Kidney (tissue), 14 donors: Measurements from ENCODE around the gene RBM39. TPM values are rescaled to one million over a fixed set of nuclear protein-coding genes. Genes with fewer than 3 reads are reported as not detected.
A peak's percentile ranks its signal among the peaks of the same experiment; 100 is the strongest.

Experiments
- DNase-seq, 5 donors: peaks; one replicate each; pipeline ENCODE4 v3.0.0-alpha.2; 2013 to 2020
- FAIRE-seq: peaks from 2 replicates; lab custom pipeline; 2012; peaks lifted over from hg19 to GRCh38; lab: Jason Lieb, UNC
- H3K27ac ChIP-seq, 2 donors: one replicate each; pipeline ENCODE4 v1.7.0; 2013; ENCODE audit warnings: low read depth in 2 of 2, low read length in 2 of 2, inconsistent platforms in 1 of 2
- H3K27me3 ChIP-seq: one replicate; pipeline ENCODE4 v1.7.1; 2013; ENCODE audit warnings: low read length, inconsistent platforms; ENCODE audit not compliant: control insufficient read depth, insufficient read depth
- H3K36me3 ChIP-seq, 3 donors: one replicate each; pipeline versions ENCODE4 v1.7.0 to v1.7.1; 2013; ENCODE audit warnings: low read length in 3 of 3, control low read depth in 1 of 3, inconsistent platforms in 1 of 3; ENCODE audit not compliant: insufficient read depth in 3 of 3, control insufficient read depth in 2 of 3
- H3K4me1 ChIP-seq, 3 donors: one replicate each; pipeline versions ENCODE4 v1.7.0 to v1.7.1; 2013; ENCODE audit warnings: low read length in 3 of 3, inconsistent platforms in 1 of 3, low read depth in 1 of 3; ENCODE audit not compliant: control insufficient read depth in 2 of 3, insufficient read depth in 2 of 3
- H3K4me3 ChIP-seq, 3 donors: one replicate each; pipeline versions ENCODE4 v1.7.0 to v1.8.1; 2013; ENCODE audit warnings: low read length in 3 of 3, control low read depth in 1 of 3, inconsistent platforms in 1 of 3
- H3K9ac ChIP-seq, 3 donors: one replicate each; pipeline versions ENCODE4 v1.7.0 to v1.7.1; 2013; ENCODE audit warnings: low read length in 3 of 3, control low read depth in 1 of 3, inconsistent platforms in 1 of 3
- H3K9me3 ChIP-seq, 3 donors: one replicate each; pipeline versions ENCODE4 v1.7.0 to v1.7.1; 2013; ENCODE audit warnings: low read length in 3 of 3, control low read depth in 1 of 3, inconsistent platforms in 1 of 3; ENCODE audit not compliant: control insufficient read depth in 2 of 3, insufficient read depth in 1 of 3
- CTCF ChIP-seq: IDR thresholded peaks from 3 replicates; pipeline ENCODE4 v1.5.1; 2012; ENCODE audit warnings: mild to moderate bottlenecking, moderate library complexity, borderline replicate concordance; ENCODE audit not compliant: insufficient read depth; ENCODE audit errors: extremely low read depth
- intact Hi-C: fragments of 100-400 bp; cut with DNase I; formaldehyde crosslinking; loops from one replicate; pipeline ENCODE4 v1.11.1; 2022
- polyA plus RNA-seq: library from polyadenylated mRNA; stranded (reverse); fragments of 350-450 nt; fragmentation: Illumina TruSeq; extraction: RNeasy Lipid Tissue Mini Kit (QIAGEN cat#74804); gene quantifications from one replicate; pipeline ENCODE4 v1.2.3, GENCODE V29; 2014; ENCODE audit warnings: low read depth, low replicate concordance; ENCODE audit not compliant: insufficient read depth
- total RNA-seq: library from RNA; stranded (reverse); fragmentation: NEBNext Ultra II Directional; extraction: Animal tissue kit (Norgen Biotek cat#: 25700); gene quantifications from one replicate; pipeline ENCODE4 v1.2.1, GENCODE V29; 2021
- donor health status: control.
- donor health status: control.
- donor health status: control.
- donor health status: control.
- donor health status: control.
- donor health status: DM: yes; HTN: yes; CAD: no.
- donor health status: Normal renal cell carcinoma (clear cell type).

Gene RBM39
- total and polyA plus RNA-seq, 2 donors from 2014 or later = 148 to 304 TPM

GRCh38 chr20:35661053-35661452, 81.0 kb downstream of the RBM39 start:
- intact Hi-C loops = no loop called here
- no peak for DNase-seq
- H3K9ac ChIP-seq = no peak overlapping the region
- no peak overlapping the region for H3K27ac ChIP-seq
- peak overlapping the region in 2 of 3 donors; percentile 3 to 52 for H3K4me3 ChIP-seq
- H3K36me3 ChIP-seq = no peaks in the 10 kb centered on the region
- H3K9me3 ChIP-seq = no peaks in the 10 kb centered on the region
- H3K27me3 ChIP-seq = no peaks in the 10 kb centered on the region
- no peak for FAIRE-seq
- TF ChIP-seq CTCF = no peak
- H3K4me1 ChIP-seq = peaks cover 0 to 19% (median 6%) of the 10 kb centered on the region in 3 donors

- no peak for DNase-seq
- no peak for TF ChIP-seq CTCF
- no peaks in the 10 kb centered on the region for H3K27me3 ChIP-seq
- H3K4me3 ChIP-seq = peak overlapping the region in 1 of 3 donors; percentile 3
- no peak overlapping the region for H3K27ac ChIP-seq
- no peaks in the 10 kb centered on the region for H3K36me3 ChIP-seq
- FAIRE-seq = no peak
- H3K9me3 ChIP-seq = no peaks in the 10 kb centered on the region
- H3K4me1 ChIP-seq = peaks cover 0 to 19% (median 6%) of the 10 kb centered on the region in 3 donors
- H3K9ac ChIP-seq = no peak overlapping the region
- intact Hi-C loops = no loop called here
These were observed 81.7 kb downstream of the RBM39 start for GRCh38 chr20:35660122-35660937.

- Histone ChIP-seq H3K4me3 (no peak overlapping the region), H3K36me3 (peaks cover 9 to 25% (median 17%) of the 10 kb centered on the region in 3 donors), H3K27me3 (no peaks in the 10 kb centered on the region), H3K4me1 (peaks cover 0 to 19% (median 3%) of the 10 kb centered on the region in 3 donors), H3K9ac (no peak overlapping the region), H3K9me3 (no peaks in the 10 kb centered on the region), H3K27ac (no peak overlapping the region)
- no peak for TF ChIP-seq CTCF
- DNase-seq = no peak
- intact Hi-C loops = no loop called here
- no peak for FAIRE-seq
These were observed 84.8 kb downstream of the RBM39 start for GRCh38 chr20:35657271-35657670.
